SW 1271 (cell line): Measurements from ENCODE around the gene PRKRA.
A peak's percentile ranks its signal among the peaks of the same experiment; 100 is the strongest.
"Not testable (repeated sequence)": the region's sequence is repeated elsewhere in the genome, so short reads cannot be mapped to it uniquely, and the experiment has no call there.

ENCODE experiments used
- DNase-seq, 2 experiments: peaks; one replicate each; lab custom pipeline; 2025; lab: John Stamatoyannopoulos, UW

PRKRA gene

GRCh38 chr2:178457390-178457886, 6.5 kb upstream of the PRKRA start:
- DNase-seq: no peak

- DNase-seq: no peak
Measured at GRCh38 chr2:178455947-178456346, 5.0 kb upstream of the PRKRA start.

GRCh38 chr2:178452870-178453269, 1.9 kb upstream of the PRKRA start:
- no peak for DNase-seq

- DNase-seq: no peak
Measured at GRCh38 chr2:178452334-178452733, 1.4 kb upstream of the PRKRA start.

GRCh38 chr2:178450524-178450773, 526 bp downstream of the PRKRA start:
- no peak for DNase-seq

GRCh38 chr2:178449700-178450523, 1.1 kb downstream of the PRKRA start:
- DNase-seq: no peak

- no peak for DNase-seq
Measured at GRCh38 chr2:178448968-178449661, 1.9 kb downstream of the PRKRA start.

GRCh38 chr2:178441426-178441825, 9.5 kb downstream of the PRKRA start:
- no peak for DNase-seq

GRCh38 chr2:178436662-178437061, 14.3 kb downstream of the PRKRA start:
- no peak for DNase-seq

GRCh38 chr2:178429336-178429735, 21.6 kb downstream of the PRKRA start:
- no peak for DNase-seq

GRCh38 chr2:178428396-178428806, 22.6 kb downstream of the PRKRA start:
- DNase-seq: no peak

- no peak for DNase-seq
Measured at GRCh38 chr2:178427458-178427857, 23.5 kb downstream of the PRKRA start.

GRCh38 chr2:178426388-178426787, 24.6 kb downstream of the PRKRA start:
- DNase-seq: no peak

- DNase-seq: no peak
Measured at GRCh38 chr2:178425255-178425827, 25.6 kb downstream of the PRKRA start.

- DNase-seq: not testable (repeated sequence)
Measured at GRCh38 chr2:178423746-178424145, 27.2 kb downstream of the PRKRA start.

- DNase-seq: no peak
Measured at GRCh38 chr2:178422097-178422496, 28.9 kb downstream of the PRKRA start.

GRCh38 chr2:178420463-178420999, 30.4 kb downstream of the PRKRA start:
- no peak for DNase-seq

- peak in 1 of 2 experiments; percentile 20 for DNase-seq
Measured at GRCh38 chr2:178419123-178419522, 31.9 kb downstream of the PRKRA start.

GRCh38 chr2:178418426-178418825, 32.5 kb downstream of the PRKRA start:
- no peak for DNase-seq

- DNase-seq: no peak
Measured at GRCh38 chr2:178417916-178418315, 33.1 kb downstream of the PRKRA start.

GRCh38 chr2:178415979-178416378, 35.0 kb downstream of the PRKRA start:
- DNase-seq: no peak

GRCh38 chr2:178414266-178415247, 36.4 kb downstream of the PRKRA start:
- DNase-seq: peak; percentile 52 to 69
